ENCODE measurements around the gene PRPF40A.
"Not testable (repeated sequence)": the region's sequence is repeated elsewhere in the genome, so short reads cannot be mapped to it uniquely, and the experiment has no call there.

- not testable (repeated sequence) for TF ChIP-seq JUN (CRISPR knock-in tag; IDR thresholded peaks at IDR 0.05); ZNF251 (CRISPR knock-in tag; IDR thresholded peaks at IDR 0.05); HNF4A (CRISPR knock-in tag; IDR thresholded peaks at IDR 0.05); HMGXB4 (CRISPR knock-in tag; IDR thresholded peaks at IDR 0.05; ENCODE audit: borderline replicate concordance in 1 of 2, low read depth in 1 of 2); IRF2 (CRISPR knock-in tag; IDR thresholded peaks at IDR 0.05); CTCF (CRISPR knock-in tag; IDR thresholded peaks at IDR 0.05)
- TF ChIP-seq, protein P1, sequence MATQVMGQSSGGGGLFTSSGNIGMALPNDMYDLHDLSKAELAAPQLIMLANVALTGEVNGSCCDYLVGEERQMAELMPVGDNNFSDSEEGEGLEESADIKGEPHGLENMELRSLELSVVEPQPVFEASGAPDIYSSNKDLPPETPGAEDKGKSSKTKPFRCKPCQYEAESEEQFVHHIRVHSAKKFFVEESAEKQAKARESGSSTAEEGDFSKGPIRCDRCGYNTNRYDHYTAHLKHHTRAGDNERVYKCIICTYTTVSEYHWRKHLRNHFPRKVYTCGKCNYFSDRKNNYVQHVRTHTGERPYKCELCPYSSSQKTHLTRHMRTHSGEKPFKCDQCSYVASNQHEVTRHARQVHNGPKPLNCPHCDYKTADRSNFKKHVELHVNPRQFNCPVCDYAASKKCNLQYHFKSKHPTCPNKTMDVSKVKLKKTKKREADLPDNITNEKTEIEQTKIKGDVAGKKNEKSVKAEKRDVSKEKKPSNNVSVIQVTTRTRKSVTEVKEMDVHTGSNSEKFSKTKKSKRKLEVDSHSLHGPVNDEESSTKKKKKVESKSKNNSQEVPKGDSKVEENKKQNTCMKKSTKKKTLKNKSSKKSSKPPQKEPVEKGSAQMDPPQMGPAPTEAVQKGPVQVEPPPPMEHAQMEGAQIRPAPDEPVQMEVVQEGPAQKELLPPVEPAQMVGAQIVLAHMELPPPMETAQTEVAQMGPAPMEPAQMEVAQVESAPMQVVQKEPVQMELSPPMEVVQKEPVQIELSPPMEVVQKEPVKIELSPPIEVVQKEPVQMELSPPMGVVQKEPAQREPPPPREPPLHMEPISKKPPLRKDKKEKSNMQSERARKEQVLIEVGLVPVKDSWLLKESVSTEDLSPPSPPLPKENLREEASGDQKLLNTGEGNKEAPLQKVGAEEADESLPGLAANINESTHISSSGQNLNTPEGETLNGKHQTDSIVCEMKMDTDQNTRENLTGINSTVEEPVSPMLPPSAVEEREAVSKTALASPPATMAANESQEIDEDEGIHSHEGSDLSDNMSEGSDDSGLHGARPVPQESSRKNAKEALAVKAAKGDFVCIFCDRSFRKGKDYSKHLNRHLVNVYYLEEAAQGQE (IDR thresholded peaks at IDR 0.05; ENCODE audit: borderline replicate concordance in 1 of 2, low read depth in 1 of 2, low read length in 2 of 2) = not testable (repeated sequence)
Observed at GRCh38 chr2:152747751-152748150, 30.5 kb upstream of the PRPF40A start.

All from HepG2 (cell line).